ENCODE measurements around the gene PDCD1. TPM values are rescaled to one million over a fixed set of nuclear protein-coding genes. Genes with fewer than 3 reads are reported as not detected.
"Not testable (repeated sequence)": the region's sequence is repeated elsewhere in the genome, so short reads cannot be mapped to it uniquely, and the experiment has no call there.

PDCD1 gene
- total RNA-seq, 1 experiment from 2014 or later, result not detected

GRCh38 chr2:241877989-241878970 lies 19.6 kb upstream of the PDCD1 start:
- H3K27me3 Mint-ChIP-seq (ENCODE audit: unreplicated experiment), result peaks cover 5% of the 10 kb centered on the region
- CTCF ChIA-PET, result interaction anchor here (1.3 to 1.8 kb wide), 3 partner anchors 9 to 218 kb away, joined by 6 to 8 read pairs (median 7); partner anchors contain the start of genes ING5 and RTP5
- peaks cover 19% of the 10 kb centered on the region for H3K36me3 Mint-ChIP-seq (ENCODE audit: insufficient read depth, unreplicated experiment)
- peak; percentile 54 for TF ChIP-seq CTCF (IDR thresholded peaks at IDR 0.05; ENCODE audit: unreplicated experiment)
- no peak overlapping the region for H3K4me3 Mint-ChIP-seq (ENCODE audit: low read depth, unreplicated experiment)
- peak; percentile 77 for DNase-seq
- peaks cover 18% of the 10 kb centered on the region for H3K4me1 Mint-ChIP-seq (ENCODE audit: low read depth, unreplicated experiment)
- intact Hi-C loops (cut with micrococcal nuclease; ENCODE audit: unreplicated experiment), result no loop called here
- H3K9me3 Mint-ChIP-seq (ENCODE audit: low read depth, unreplicated experiment), result peaks cover 8% of the 10 kb centered on the region
- no peak overlapping the region for H3K27ac Mint-ChIP-seq (ENCODE audit: unreplicated experiment)
- no TSS peak for BruUV-seq (replicated peaks)

- peaks cover 8% of the 10 kb centered on the region for H3K9me3 Mint-ChIP-seq (ENCODE audit: low read depth, unreplicated experiment)
- no TSS peak for BruUV-seq (replicated peaks)
- no peak for DNase-seq
- H3K36me3 Mint-ChIP-seq (ENCODE audit: insufficient read depth, unreplicated experiment), result peaks cover 15% of the 10 kb centered on the region
- intact Hi-C loops (cut with micrococcal nuclease; ENCODE audit: unreplicated experiment), result no loop called here
- no peak overlapping the region for H3K4me3 Mint-ChIP-seq (ENCODE audit: low read depth, unreplicated experiment)
- peaks cover 11% of the 10 kb centered on the region for H3K4me1 Mint-ChIP-seq (ENCODE audit: low read depth, unreplicated experiment)
- H3K27ac Mint-ChIP-seq (ENCODE audit: unreplicated experiment), result no peak overlapping the region
- CTCF ChIA-PET, result no interaction called here
- H3K27me3 Mint-ChIP-seq (ENCODE audit: unreplicated experiment), result peaks cover 15% of the 10 kb centered on the region
- no peak for TF ChIP-seq CTCF (IDR thresholded peaks at IDR 0.05; ENCODE audit: unreplicated experiment)
Measured at GRCh38 chr2:241877197-241877685, 18.5 kb upstream of the PDCD1 start.

- Mint-ChIP-seq H3K9me3 (ENCODE audit: low read depth, unreplicated experiment) (peaks cover 8% of the 10 kb centered on the region), H3K4me3 (ENCODE audit: low read depth, unreplicated experiment) (no peak overlapping the region), H3K27me3 (ENCODE audit: unreplicated experiment) (peaks cover 21% of the 10 kb centered on the region), H3K27ac (ENCODE audit: unreplicated experiment) (no peak overlapping the region), H3K4me1 (ENCODE audit: low read depth, unreplicated experiment) (peaks cover 10% of the 10 kb centered on the region), H3K36me3 (ENCODE audit: insufficient read depth, unreplicated experiment) (peaks cover 9% of the 10 kb centered on the region)
- CTCF ChIA-PET, result no interaction called here
- BruUV-seq (replicated peaks), result no TSS peak
- DNase-seq, result no peak
- TF ChIP-seq CTCF (IDR thresholded peaks at IDR 0.05; ENCODE audit: unreplicated experiment), result no peak
- intact Hi-C loops (cut with micrococcal nuclease; ENCODE audit: unreplicated experiment), result no loop called here
Measured at GRCh38 chr2:241876528-241877196, 18.0 kb upstream of the PDCD1 start.

GRCh38 chr2:241875754-241876527 lies 17.2 kb upstream of the PDCD1 start:
- DNase-seq, result peak; percentile 59
- H3K36me3 Mint-ChIP-seq (ENCODE audit: insufficient read depth, unreplicated experiment); H3K9me3 Mint-ChIP-seq (ENCODE audit: low read depth, unreplicated experiment); CTCF ChIA-PET; BruUV-seq (replicated peaks); H3K4me1 Mint-ChIP-seq (ENCODE audit: low read depth, unreplicated experiment); intact Hi-C loops (cut with micrococcal nuclease; ENCODE audit: unreplicated experiment); H3K27ac Mint-ChIP-seq (ENCODE audit: unreplicated experiment); H3K4me3 Mint-ChIP-seq (ENCODE audit: low read depth, unreplicated experiment): not testable (repeated sequence)
- H3K27me3 Mint-ChIP-seq (ENCODE audit: unreplicated experiment), result peaks cover 28% of the 10 kb centered on the region
- peak; percentile 64 for TF ChIP-seq CTCF (IDR thresholded peaks at IDR 0.05; ENCODE audit: unreplicated experiment)

Measured in Calu3 (cell line).